Measurements from ENCODE around the gene SH3BP5L. TPM values are rescaled to one million over a fixed set of nuclear protein-coding genes. Genes with fewer than 3 reads are reported as not detected.

SH3BP5L gene
- 20.1 TPM for total RNA-seq
- long read RNA-seq, partial matches to known transcripts, result 0 of 2 reads
- long read RNA-seq, other reads (novel, unspliced or antisense), result 1 of 2 reads

GRCh38 chr1:248825909-248826760 lies at the start of gene SH3BP5L:
Gene SH3BP5L (minus strand): TSS chr1:248825915. CDS start chr1:248824935, 980 bp downstream.
- ATAC-seq (peak; percentile 95), DNase-seq (peak; percentile 95)
- intact Hi-C loops (cut with micrococcal nuclease), result no loop called here

- peak; percentile 74 for DNase-seq
- intact Hi-C loops (cut with micrococcal nuclease), result no loop called here
- ATAC-seq, result peak; percentile 77
Observed at GRCh38 chr1:248873993-248874533, 48.3 kb upstream of the SH3BP5L start.

- ATAC-seq (peak; percentile 95), DNase-seq (peak; percentile 94)
- intact Hi-C loops (cut with micrococcal nuclease), result no loop called here
Observed at GRCh38 chr1:248873409-248873992, 47.8 kb upstream of the SH3BP5L start.

- peak; percentile 76 for ATAC-seq
- intact Hi-C loops (cut with micrococcal nuclease), result no loop called here
Observed at GRCh38 chr1:248872752-248873408, 47.2 kb upstream of the SH3BP5L start.

GRCh38 chr1:248871837-248872401 lies 46.2 kb upstream of the SH3BP5L start:
- ATAC-seq (no peak), DNase-seq (no peak)
- intact Hi-C loops (cut with micrococcal nuclease), result no loop called here

More at GRCh38 chr1:248872752-248873408, 47.2 kb upstream of the SH3BP5L start:
- DNase-seq, result peak; percentile 65

GRCh38 chr1:248862998-248863881 lies 37.5 kb upstream of the SH3BP5L start:
- DNase-seq (peak; percentile 94), ATAC-seq (peak; percentile 81)
- intact Hi-C loops (cut with micrococcal nuclease), result no loop called here

- ATAC-seq (no peak), DNase-seq (no peak)
- intact Hi-C loops (cut with micrococcal nuclease), result no loop called here
Observed at GRCh38 chr1:248862695-248862997, 36.9 kb upstream of the SH3BP5L start.

- ATAC-seq (no peak), DNase-seq (no peak)
- intact Hi-C loops (cut with micrococcal nuclease), result no loop called here
Observed at GRCh38 chr1:248861616-248862015, 35.9 kb upstream of the SH3BP5L start.

GRCh38 chr1:248860007-248860406 lies 34.3 kb upstream of the SH3BP5L start:
- intact Hi-C loops (cut with micrococcal nuclease), result no loop called here
- ATAC-seq (no peak), DNase-seq (no peak)

- ATAC-seq (peak; percentile 93), DNase-seq (peak; percentile 99)
- intact Hi-C loops (cut with micrococcal nuclease), result no loop called here
Observed at GRCh38 chr1:248858891-248859889, 33.5 kb upstream of the SH3BP5L start, which contains the start of gene ZNF692. Gene ZNF692 (minus strand): TSS chr1:248859085. CDS start chr1:248858309, 776 bp downstream.

GRCh38 chr1:248858096-248858890 lies 32.6 kb upstream of the SH3BP5L start:
- intact Hi-C loops (cut with micrococcal nuclease), result no loop called here

GRCh38 chr1:248857749-248858095 lies 32.0 kb upstream of the SH3BP5L start:
- DNase-seq, result no peak
- intact Hi-C loops (cut with micrococcal nuclease), result no loop called here
- no peak for ATAC-seq

More at GRCh38 chr1:248858096-248858890, 32.6 kb upstream of the SH3BP5L start:
- ATAC-seq (peak; percentile 65), DNase-seq (peak; percentile 79)

- intact Hi-C loops (cut with micrococcal nuclease), result no loop called here
- ATAC-seq (no peak), DNase-seq (no peak)
Observed at GRCh38 chr1:248857201-248857600, 31.5 kb upstream of the SH3BP5L start.

GRCh38 chr1:248856176-248856575 lies 30.5 kb upstream of the SH3BP5L start:
- DNase-seq (no peak), ATAC-seq (no peak)
- intact Hi-C loops (cut with micrococcal nuclease), result no loop called here

- DNase-seq, result no peak
- intact Hi-C loops (cut with micrococcal nuclease), result no loop called here
- no peak for ATAC-seq
Observed at GRCh38 chr1:248855580-248855979, 29.9 kb upstream of the SH3BP5L start.

GRCh38 chr1:248853663-248854375 lies 28.1 kb upstream of the SH3BP5L start:
- DNase-seq (no peak), ATAC-seq (no peak)
- intact Hi-C loops (cut with micrococcal nuclease), result no loop called here
